GM23338 (cell line): ENCODE data around the gene CACTIN. TPM values are rescaled to one million over a fixed set of nuclear protein-coding genes. Genes with fewer than 3 reads are reported as not detected.

ENCODE experiments used
- ATAC-seq: fragments of 200-7000 bp; cut with Tn5 transposase; 3 replicates; pipeline ENCODE4 v1.9.1; 2020
- DNase-seq: peaks from one replicate; pipeline ENCODE4 v3.0.0-alpha.2; 2015; ENCODE audit warnings: low spot score
- H2AFZ ChIP-seq: fragments of 200-600 bp; sonication (generic); 2 replicates; pipeline ENCODE4 v1.8.0; 2016; ENCODE audit warnings: antibody characterized with exemption, mild to moderate bottlenecking, moderate library complexity
- H3F3A ChIP-seq: fragments of 200-600 bp; sonication (generic); replicated peaks from 2 replicates; pipeline ENCODE4 v1.8.0; 2017; ENCODE audit warnings: antibody characterized with exemption, mixed run types, low read depth
- H3K27ac ChIP-seq: fragments of 200-600 bp; sonication (generic); 2 replicates; pipeline ENCODE4 v1.6.1; 2016; ENCODE audit warnings: low read depth
- H3K27me3 ChIP-seq: fragments of 200-600 bp; sonication (generic); 2 replicates; pipeline ENCODE4 v1.8.0; 2016; ENCODE audit warnings: mild to moderate bottlenecking, mixed run types, moderate library complexity; ENCODE audit not compliant: insufficient read depth
- H3K36me3 ChIP-seq: fragments of 200-600 bp; sonication (generic); 2 replicates; pipeline ENCODE4 v1.8.0; 2016; ENCODE audit warnings: mild to moderate bottlenecking; ENCODE audit not compliant: insufficient read depth
- H3K4me1 ChIP-seq: fragments of 200-600 bp; sonication (generic); 2 replicates; pipeline ENCODE4 v1.8.0; 2016; ENCODE audit warnings: mild to moderate bottlenecking, moderate library complexity; ENCODE audit not compliant: insufficient read depth
- H3K4me2 ChIP-seq: fragments of 200-600 bp; sonication (generic); 2 replicates; pipeline ENCODE4 v1.7.1; 2017; ENCODE audit warnings: mixed run types
- H3K4me3 ChIP-seq: fragments of 200-600 bp; sonication (generic); 2 replicates; pipeline ENCODE4 v1.6.1; 2016; ENCODE audit warnings: mixed run types
- H3K79me2 ChIP-seq: fragments of 200-600 bp; sonication (generic); replicated peaks from 2 replicates; pipeline ENCODE4 v1.8.0; 2017; ENCODE audit warnings: mild to moderate bottlenecking; ENCODE audit not compliant: insufficient read depth
- H3K9me2 ChIP-seq: fragments of 200-600 bp; sonication (generic); 2 replicates; pipeline ENCODE4 v1.8.0; 2017; ENCODE audit not compliant: insufficient read depth
- H4K20me1 ChIP-seq: fragments of 200-600 bp; sonication (generic); replicated peaks from 2 replicates; pipeline ENCODE4 v1.8.0; 2017; ENCODE audit warnings: mild to moderate bottlenecking; ENCODE audit not compliant: insufficient read depth
- H3K27ac Mint-ChIP-seq: 2 replicates; pipeline ENCODE4 v1.8.0; 2020; ENCODE audit warnings: inconsistent platforms, mild to moderate bottlenecking, moderate library complexity, mixed read lengths
- H3K27me3 Mint-ChIP-seq: 3 replicates; pipeline ENCODE4 v1.8.0; 2022; ENCODE audit warnings: low read depth, mild to moderate bottlenecking, moderate library complexity, mixed read lengths, inconsistent platforms; ENCODE audit not compliant: insufficient read depth, poor library complexity
- H3K36me3 Mint-ChIP-seq: 3 replicates; pipeline ENCODE4 v1.8.0; 2021; ENCODE audit warnings: low read depth, mild to moderate bottlenecking, inconsistent platforms, moderate library complexity, mixed read lengths
- H3K4me1 Mint-ChIP-seq: 3 replicates; pipeline ENCODE4 v1.8.0; 2020; ENCODE audit warnings: mild to moderate bottlenecking, inconsistent platforms, mixed read lengths
- H3K4me3 Mint-ChIP-seq: 3 replicates; pipeline ENCODE4 v1.8.0; 2021; ENCODE audit warnings: moderate library complexity, mild to moderate bottlenecking, inconsistent platforms, mixed read lengths
- H3K9me3 Mint-ChIP-seq: 3 replicates; pipeline ENCODE4 v1.8.0; 2020; ENCODE audit warnings: moderate library complexity, mild to moderate bottlenecking, inconsistent platforms, mixed read lengths
- CREB1 ChIP-seq: fragments of 250-450 bp; sonication (Bioruptor Pico); IDR thresholded peaks from 2 replicates; pipeline ENCODE4 v1.5.0; 2020; ENCODE audit warnings: low read depth, mild to moderate bottlenecking, moderate library complexity
- CTCF ChIP-seq, 2 experiments: fragments of 200-600 bp in 1 of 2; sonication (generic) in 1 of 2; conservative IDR thresholded peaks; 2 replicates each; pipeline versions ENCODE4 v1.5.1 to v1.6.1; 2016 to 2017; ENCODE audit warnings: antibody characterized with exemption in 2 of 2, low read depth in 2 of 2, mild to moderate bottlenecking in 2 of 2, moderate library complexity in 1 of 2
- EZH2 ChIP-seq: fragments of 200-600 bp; sonication (generic); IDR thresholded peaks from one replicate; pipeline ENCODE4 v1.8.0; 2017; ENCODE audit warnings: antibody characterized with exemption, mild to moderate bottlenecking, low read depth; ENCODE audit not compliant: unreplicated experiment
- EZH2phosphoT487 ChIP-seq: fragments of 200-600 bp; sonication (generic); IDR thresholded peaks from one replicate; pipeline ENCODE4 v1.8.1; 2018; ENCODE audit warnings: antibody characterized with exemption; ENCODE audit not compliant: unreplicated experiment
- JUNB ChIP-seq: IDR thresholded peaks from one replicate; pipeline ENCODE4 v1.6.1; 2016; ENCODE audit warnings: antibody characterized with exemption; ENCODE audit not compliant: unreplicated experiment
- NANOG ChIP-seq: IDR thresholded peaks from 2 replicates; pipeline ENCODE4 v1.6.1; 2016; ENCODE audit warnings: antibody characterized with exemption, borderline replicate concordance
- POLR2AphosphoS5 ChIP-seq: IDR thresholded peaks from 2 replicates; pipeline ENCODE4 v1.6.1; 2016; ENCODE audit warnings: antibody characterized with exemption, low read depth
- REST ChIP-seq: IDR thresholded peaks from one replicate; pipeline ENCODE4 v1.6.1; 2018; ENCODE audit warnings: antibody characterized with exemption; ENCODE audit not compliant: unreplicated experiment
- STAT1 ChIP-seq: IDR thresholded peaks from one replicate; pipeline ENCODE4 v1.6.1; 2016; ENCODE audit warnings: antibody characterized with exemption; ENCODE audit not compliant: unreplicated experiment
- ZNF114 ChIP-seq: fragments of 250-450 bp; sonication (Bioruptor Pico); IDR thresholded peaks from 2 replicates; pipeline ENCODE4 v1.5.0; 2020; ENCODE audit warnings: mild to moderate bottlenecking, moderate library complexity
- ZNF331 ChIP-seq: fragments of 250-450 bp; sonication (Bioruptor Pico); IDR thresholded peaks from 2 replicates; pipeline ENCODE4 v1.5.0; 2020; ENCODE audit warnings: low read depth, mild to moderate bottlenecking, moderate library complexity
- ZNF462 ChIP-seq: fragments of 250-450 bp; sonication (Bioruptor Pico); IDR thresholded peaks from 2 replicates; pipeline ENCODE4 v1.5.0; 2020; ENCODE audit warnings: mild to moderate bottlenecking, moderate library complexity
- polyA plus RNA-seq: library from polyadenylated mRNA; unstranded; fragments of >200 nt; fragmentation: Nextera tagmentation; extraction: Ambion mirVana; gene quantifications from 2 replicates; pipeline ENCODE4 v1.2.1, GENCODE V29; 2016
- total RNA-seq: library from RNA; depleted of rRNA; stranded (reverse); fragments of >200 nt; shearing (Covaris generic); gene quantifications from 2 replicates; pipeline ENCODE4 v1.2.3, GENCODE V29; 2014
- TF ChIP-seq, protein P1 (sequence below): IDR thresholded peaks from 2 replicates; pipeline ENCODE4 v1.6.1; 2016; ENCODE audit warnings: antibody characterized with exemption

Gene CACTIN
- total and polyA plus RNA-seq, 2 experiments from 2014 or later = 14.3 to 47.4 TPM

DNA sequence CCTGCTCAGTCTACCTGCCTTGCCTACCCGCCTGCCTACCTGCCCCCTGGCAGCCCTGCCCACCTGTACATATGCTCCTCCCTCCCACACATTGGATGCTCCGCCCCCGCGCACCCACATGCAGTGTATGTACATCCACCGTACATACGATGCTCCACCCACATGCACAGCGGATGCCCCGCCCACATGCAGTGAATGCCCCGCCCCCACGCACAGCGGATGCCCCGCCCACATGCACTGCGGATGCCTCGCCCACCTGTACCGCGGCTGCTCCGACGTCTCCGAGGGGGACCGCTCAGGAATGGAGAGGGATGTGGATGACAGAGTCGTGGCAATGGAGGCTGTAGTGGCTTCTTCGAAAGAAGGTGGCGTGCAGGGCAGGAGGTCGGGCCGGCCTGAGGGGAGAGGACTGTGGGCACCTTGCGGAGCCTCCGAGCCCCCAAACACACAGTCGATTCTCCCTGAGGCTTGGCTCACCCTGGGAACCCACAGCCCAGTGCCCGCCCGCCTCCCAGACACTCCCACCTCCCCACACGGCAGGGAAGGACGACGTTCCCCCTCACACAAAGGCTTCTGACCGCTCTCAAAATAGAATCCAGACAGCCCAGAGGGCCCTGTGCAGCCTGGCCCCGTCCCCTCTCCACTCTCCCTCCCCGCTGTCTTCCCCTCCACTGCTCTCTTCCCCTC, 16.5 kb upstream of the CACTIN start:
- Histone ChIP-seq H3K4me2 (no peak overlapping the region), H3K4me1 (no peaks in the 10 kb centered on the region), H3F3A (no peaks in the 10 kb centered on the region), H3K79me2 (no peaks in the 10 kb centered on the region), H3K9me2 (no peaks in the 10 kb centered on the region), H3K36me3 (no peaks in the 10 kb centered on the region; the same call in 1 of the 2 replicates), H3K27ac (no peak overlapping the region), H2AFZ (no peak overlapping the region), H4K20me1 (no peaks in the 10 kb centered on the region; the same call in 1 of the 2 replicates), H3K4me3 (no peak overlapping the region), H3K27me3 (no peaks in the 10 kb centered on the region)
- H3K4me3 Mint-ChIP-seq = no peak overlapping the region
- ATAC-seq (peak; percentile 76), DNase-seq (peak; percentile 58)
- no peak overlapping the region for H3K27ac Mint-ChIP-seq
- peaks cover 13% of the 10 kb centered on the region for H3K36me3 Mint-ChIP-seq
- H3K27me3 Mint-ChIP-seq = peaks cover 1% of the 10 kb centered on the region
- no peaks in the 10 kb centered on the region for H3K9me3 Mint-ChIP-seq
- H3K4me1 Mint-ChIP-seq = no peaks in the 10 kb centered on the region
- TF ChIP-seq ZNF331 (CRISPR knock-in tag) = no peak
- TF ChIP-seq, protein P1, sequence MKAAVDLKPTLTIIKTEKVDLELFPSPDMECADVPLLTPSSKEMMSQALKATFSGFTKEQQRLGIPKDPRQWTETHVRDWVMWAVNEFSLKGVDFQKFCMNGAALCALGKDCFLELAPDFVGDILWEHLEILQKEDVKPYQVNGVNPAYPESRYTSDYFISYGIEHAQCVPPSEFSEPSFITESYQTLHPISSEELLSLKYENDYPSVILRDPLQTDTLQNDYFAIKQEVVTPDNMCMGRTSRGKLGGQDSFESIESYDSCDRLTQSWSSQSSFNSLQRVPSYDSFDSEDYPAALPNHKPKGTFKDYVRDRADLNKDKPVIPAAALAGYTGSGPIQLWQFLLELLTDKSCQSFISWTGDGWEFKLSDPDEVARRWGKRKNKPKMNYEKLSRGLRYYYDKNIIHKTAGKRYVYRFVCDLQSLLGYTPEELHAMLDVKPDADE = no peak
- no peak for TF ChIP-seq ZNF114 (CRISPR knock-in tag)
- no peak for TF ChIP-seq CREB1
- TF ChIP-seq POLR2AphosphoS5 = no peak
- no peak for TF ChIP-seq ZNF462 (CRISPR knock-in tag)
- TF ChIP-seq NANOG = no peak
- TF ChIP-seq STAT1 = no peak
- no peak for TF ChIP-seq EZH2
- TF ChIP-seq EZH2phosphoT487 = no peak
- TF ChIP-seq CTCF (conservative IDR thresholded peaks at IDR 0.05; ENCODE audit: low read depth in 2 of 2) = no peak
- no peak for TF ChIP-seq JUNB
- no peak for TF ChIP-seq REST
